HCT116 (cell line): ENCODE data around the gene CPOX.

ENCODE experiments used
- ATF3 ChIP-seq: IDR thresholded peaks from 2 replicates; pipeline ENCODE4 v1.6.1; 2012
- EZH2 ChIP-seq: fragments of 200-600 bp; sonication (generic); IDR thresholded peaks from 2 replicates; pipeline ENCODE4 v1.6.1; 2017; ENCODE audit warnings: antibody characterized with exemption, mixed run types
- EZH2phosphoT487 ChIP-seq: fragments of 200-600 bp; IDR thresholded peaks from 2 replicates; pipeline ENCODE4 v1.6.1; 2018; ENCODE audit warnings: antibody characterized with exemption, borderline replicate concordance
- POLR2AphosphoS5 ChIP-seq: IDR thresholded peaks from 2 replicates; pipeline ENCODE4 v1.6.1; 2011; ENCODE audit warnings: mild to moderate bottlenecking, low read depth, low read length, moderate library complexity
- SP1 ChIP-seq: IDR thresholded peaks from 2 replicates; pipeline ENCODE4 v1.6.1; 2012; ENCODE audit warnings: low read depth
- YY1 ChIP-seq: IDR thresholded peaks from 2 replicates; pipeline ENCODE4 v1.6.1; 2011; ENCODE audit warnings: low read length, low read depth, moderate library complexity, mild to moderate bottlenecking; ENCODE audit not compliant: insufficient replicate concordance; ENCODE audit errors: extremely low read depth
- TF ChIP-seq, protein P1 (sequence below), 3 experiments: fragments of 200-600 bp in 1 of 3; sonication (generic) in 1 of 3; IDR thresholded peaks in 2 of 3; conservative IDR thresholded peaks in 1 of 3; 2 replicates each; pipeline ENCODE4 v1.5.1; 2012 to 2017; ENCODE audit warnings: low read depth in 2 of 3, low read length in 2 of 3, antibody characterized with exemption in 1 of 3, borderline replicate concordance in 1 of 3, control low read depth in 1 of 3, mild to moderate bottlenecking in 1 of 3, mixed read lengths in 1 of 3, mixed run types in 1 of 3, moderate library complexity in 1 of 3; ENCODE audit not compliant: insufficient read depth in 1 of 3

- TF ChIP-seq, protein P1, sequence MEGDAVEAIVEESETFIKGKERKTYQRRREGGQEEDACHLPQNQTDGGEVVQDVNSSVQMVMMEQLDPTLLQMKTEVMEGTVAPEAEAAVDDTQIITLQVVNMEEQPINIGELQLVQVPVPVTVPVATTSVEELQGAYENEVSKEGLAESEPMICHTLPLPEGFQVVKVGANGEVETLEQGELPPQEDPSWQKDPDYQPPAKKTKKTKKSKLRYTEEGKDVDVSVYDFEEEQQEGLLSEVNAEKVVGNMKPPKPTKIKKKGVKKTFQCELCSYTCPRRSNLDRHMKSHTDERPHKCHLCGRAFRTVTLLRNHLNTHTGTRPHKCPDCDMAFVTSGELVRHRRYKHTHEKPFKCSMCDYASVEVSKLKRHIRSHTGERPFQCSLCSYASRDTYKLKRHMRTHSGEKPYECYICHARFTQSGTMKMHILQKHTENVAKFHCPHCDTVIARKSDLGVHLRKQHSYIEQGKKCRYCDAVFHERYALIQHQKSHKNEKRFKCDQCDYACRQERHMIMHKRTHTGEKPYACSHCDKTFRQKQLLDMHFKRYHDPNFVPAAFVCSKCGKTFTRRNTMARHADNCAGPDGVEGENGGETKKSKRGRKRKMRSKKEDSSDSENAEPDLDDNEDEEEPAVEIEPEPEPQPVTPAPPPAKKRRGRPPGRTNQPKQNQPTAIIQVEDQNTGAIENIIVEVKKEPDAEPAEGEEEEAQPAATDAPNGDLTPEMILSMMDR (IDR thresholded peaks at IDR 0.05 in 2 of 3, conservative IDR thresholded peaks at IDR 0.05 in 1 of 3; ENCODE audit: borderline replicate concordance in 1 of 3, insufficient read depth in 1 of 3, low read depth in 2 of 3, low read length in 2 of 3) = no peak
- no peak for TF ChIP-seq POLR2AphosphoS5
- TF ChIP-seq SP1 = no peak
- TF ChIP-seq EZH2 = no peak
- TF ChIP-seq EZH2phosphoT487 = no peak
- no peak for TF ChIP-seq ATF3
- TF ChIP-seq YY1 = no peak
These were observed 38.8 kb downstream of the CPOX start for GRCh38 chr3:98554580-98554979.
